ENCODE measurements around the gene OR2M7. TPM values are rescaled to one million over a fixed set of nuclear protein-coding genes. Genes with fewer than 3 reads are reported as not detected.

OR2M7 gene
- total RNA-seq, 1 experiment from 2014 or later: not detected

GRCh38 chr1:248343451-248343850 is 19.1 kb upstream of the OR2M7 start:
- TF ChIP-seq, protein P1, sequence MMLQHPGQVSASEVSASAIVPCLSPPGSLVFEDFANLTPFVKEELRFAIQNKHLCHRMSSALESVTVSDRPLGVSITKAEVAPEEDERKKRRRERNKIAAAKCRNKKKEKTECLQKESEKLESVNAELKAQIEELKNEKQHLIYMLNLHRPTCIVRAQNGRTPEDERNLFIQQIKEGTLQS (IDR thresholded peaks at IDR 0.05): no peak
- TF ChIP-seq ZBTB33 (IDR thresholded peaks at IDR 0.05; ENCODE audit: extremely low read depth, insufficient replicate concordance, low read length): no peak
- TF ChIP-seq TCF7L2 (IDR thresholded peaks at IDR 0.05; ENCODE audit: borderline replicate concordance, extremely low read depth, insufficient read depth, insufficient read length): no peak
- TF ChIP-seq CTCF (IDR thresholded peaks at IDR 0.05 in 2 of 3, conservative IDR thresholded peaks at IDR 0.05 in 1 of 3; ENCODE audit: borderline replicate concordance in 1 of 3, insufficient read depth in 1 of 3, low read depth in 2 of 3, low read length in 2 of 3): no peak
- no peak for TF ChIP-seq SIN3A (IDR thresholded peaks at IDR 0.05; ENCODE audit: low read depth)
- no peak for TF ChIP-seq FOSL1 (IDR thresholded peaks at IDR 0.05; ENCODE audit: low read depth)
- no peak for TF ChIP-seq EGR1 (IDR thresholded peaks at IDR 0.05; ENCODE audit: low read depth)
- no peak for TF ChIP-seq EZH2phosphoT487 (IDR thresholded peaks at IDR 0.05; ENCODE audit: borderline replicate concordance)
- TF ChIP-seq CEBPB (IDR thresholded peaks at IDR 0.05; ENCODE audit: low read depth): no peak
- TF ChIP-seq SP1 (IDR thresholded peaks at IDR 0.05; ENCODE audit: low read depth): no peak
- no peak for TF ChIP-seq POLR2AphosphoS5 (IDR thresholded peaks at IDR 0.05; ENCODE audit: low read depth, low read length)
- no peak for TF ChIP-seq EZH2 (IDR thresholded peaks at IDR 0.05)
- TF ChIP-seq SRF (IDR thresholded peaks at IDR 0.05; ENCODE audit: low read depth): no peak
- no peak for TF ChIP-seq POLR2A (IDR thresholded peaks at IDR 0.05; ENCODE audit: borderline replicate concordance, extremely low read depth, insufficient read depth, insufficient read length)
- TF ChIP-seq ZFX (IDR thresholded peaks at IDR 0.05): no peak
- BruUV-seq (replicated peaks): no TSS peak

More at GRCh38 chr1:248343451-248343850, 19.1 kb upstream of the OR2M7 start:
- H3K4me2 ChIP-seq (ENCODE audit: low read length): no peak overlapping the region
- H3K9ac ChIP-seq (ENCODE audit: low read length): no peak overlapping the region
- ATAC-seq (no peak), DNase-seq (ENCODE audit: low read depth, low spot score) (no peak)
- H3K27me3 ChIP-seq (ENCODE audit: insufficient read depth, low read length): no peaks in the 10 kb centered on the region
- ChIA-PET CTCF (no interaction called here), RAD21 (ENCODE audit: low non-redundant PET in 1 of 2, low total read pairs in 2 of 2, uncharacterized antibody in 2 of 2, unreplicated experiment in 2 of 2) (no interaction called here), POLR2A (no interaction called here)
- H3K79me2 ChIP-seq (ENCODE audit: insufficient read depth, low read length): no peaks in the 10 kb centered on the region
- intact Hi-C loops (cut with micrococcal nuclease): no loop called here
- H3K9me2 ChIP-seq (ENCODE audit: insufficient read depth): no peaks in the 10 kb centered on the region
- no peak overlapping the region for H2AFZ ChIP-seq (ENCODE audit: low read depth, low read length, poor library complexity, severe bottlenecking)
- H4K20me1 ChIP-seq (ENCODE audit: insufficient read depth): no peaks in the 10 kb centered on the region
- no peaks in the 10 kb centered on the region for H3K4me1 ChIP-seq (ENCODE audit: control insufficient read depth in 1 of 2, insufficient read depth in 2 of 2, low read length in 2 of 2)
- no peak overlapping the region for H3K27ac ChIP-seq (ENCODE audit: low read depth, low read length)
- no peak overlapping the region for H3K4me3 ChIP-seq (replicated peaks in 1 of 2; ENCODE audit: low read depth in 1 of 2, low read length in 2 of 2)
- no peaks in the 10 kb centered on the region for H3K36me3 ChIP-seq (ENCODE audit: control insufficient read depth in 1 of 2, insufficient read depth in 2 of 2, low read length in 2 of 2)
- H3K9me3 ChIP-seq (ENCODE audit: control insufficient read depth in 1 of 2, insufficient read depth in 1 of 2, low read depth in 1 of 2, low read length in 2 of 2): peaks cover 0 to 18% of the 10 kb centered on the region in 2 experiments; a peak in 2 of 4 replicates

All from HCT116 (cell line).